ENCODE data around the gene S100A9.

DNA sequence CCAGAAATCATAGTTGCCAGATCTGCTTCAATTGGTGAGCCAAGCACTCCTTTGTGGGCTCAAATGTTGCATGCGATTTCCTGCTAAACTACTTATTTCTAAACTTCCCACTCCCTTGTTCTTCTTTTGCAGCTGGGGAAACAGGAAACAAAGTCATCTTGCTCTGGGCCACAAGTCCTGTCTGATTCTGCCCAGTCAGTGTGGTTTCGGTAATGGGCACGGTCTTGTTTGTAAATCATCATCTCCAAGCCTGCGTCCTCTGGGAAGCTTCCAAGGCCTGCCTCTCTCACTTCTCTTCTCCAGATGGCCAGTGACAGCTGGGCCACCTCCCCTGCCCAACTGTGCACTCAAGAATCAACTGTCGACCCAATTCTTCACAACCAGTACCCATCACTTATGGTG, 28.8 kb downstream of the S100A9 start:
- TF ChIP-seq, protein P1, sequence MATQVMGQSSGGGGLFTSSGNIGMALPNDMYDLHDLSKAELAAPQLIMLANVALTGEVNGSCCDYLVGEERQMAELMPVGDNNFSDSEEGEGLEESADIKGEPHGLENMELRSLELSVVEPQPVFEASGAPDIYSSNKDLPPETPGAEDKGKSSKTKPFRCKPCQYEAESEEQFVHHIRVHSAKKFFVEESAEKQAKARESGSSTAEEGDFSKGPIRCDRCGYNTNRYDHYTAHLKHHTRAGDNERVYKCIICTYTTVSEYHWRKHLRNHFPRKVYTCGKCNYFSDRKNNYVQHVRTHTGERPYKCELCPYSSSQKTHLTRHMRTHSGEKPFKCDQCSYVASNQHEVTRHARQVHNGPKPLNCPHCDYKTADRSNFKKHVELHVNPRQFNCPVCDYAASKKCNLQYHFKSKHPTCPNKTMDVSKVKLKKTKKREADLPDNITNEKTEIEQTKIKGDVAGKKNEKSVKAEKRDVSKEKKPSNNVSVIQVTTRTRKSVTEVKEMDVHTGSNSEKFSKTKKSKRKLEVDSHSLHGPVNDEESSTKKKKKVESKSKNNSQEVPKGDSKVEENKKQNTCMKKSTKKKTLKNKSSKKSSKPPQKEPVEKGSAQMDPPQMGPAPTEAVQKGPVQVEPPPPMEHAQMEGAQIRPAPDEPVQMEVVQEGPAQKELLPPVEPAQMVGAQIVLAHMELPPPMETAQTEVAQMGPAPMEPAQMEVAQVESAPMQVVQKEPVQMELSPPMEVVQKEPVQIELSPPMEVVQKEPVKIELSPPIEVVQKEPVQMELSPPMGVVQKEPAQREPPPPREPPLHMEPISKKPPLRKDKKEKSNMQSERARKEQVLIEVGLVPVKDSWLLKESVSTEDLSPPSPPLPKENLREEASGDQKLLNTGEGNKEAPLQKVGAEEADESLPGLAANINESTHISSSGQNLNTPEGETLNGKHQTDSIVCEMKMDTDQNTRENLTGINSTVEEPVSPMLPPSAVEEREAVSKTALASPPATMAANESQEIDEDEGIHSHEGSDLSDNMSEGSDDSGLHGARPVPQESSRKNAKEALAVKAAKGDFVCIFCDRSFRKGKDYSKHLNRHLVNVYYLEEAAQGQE (IDR thresholded peaks at IDR 0.05; ENCODE audit: borderline replicate concordance): no peak
- TF ChIP-seq, protein P2, sequence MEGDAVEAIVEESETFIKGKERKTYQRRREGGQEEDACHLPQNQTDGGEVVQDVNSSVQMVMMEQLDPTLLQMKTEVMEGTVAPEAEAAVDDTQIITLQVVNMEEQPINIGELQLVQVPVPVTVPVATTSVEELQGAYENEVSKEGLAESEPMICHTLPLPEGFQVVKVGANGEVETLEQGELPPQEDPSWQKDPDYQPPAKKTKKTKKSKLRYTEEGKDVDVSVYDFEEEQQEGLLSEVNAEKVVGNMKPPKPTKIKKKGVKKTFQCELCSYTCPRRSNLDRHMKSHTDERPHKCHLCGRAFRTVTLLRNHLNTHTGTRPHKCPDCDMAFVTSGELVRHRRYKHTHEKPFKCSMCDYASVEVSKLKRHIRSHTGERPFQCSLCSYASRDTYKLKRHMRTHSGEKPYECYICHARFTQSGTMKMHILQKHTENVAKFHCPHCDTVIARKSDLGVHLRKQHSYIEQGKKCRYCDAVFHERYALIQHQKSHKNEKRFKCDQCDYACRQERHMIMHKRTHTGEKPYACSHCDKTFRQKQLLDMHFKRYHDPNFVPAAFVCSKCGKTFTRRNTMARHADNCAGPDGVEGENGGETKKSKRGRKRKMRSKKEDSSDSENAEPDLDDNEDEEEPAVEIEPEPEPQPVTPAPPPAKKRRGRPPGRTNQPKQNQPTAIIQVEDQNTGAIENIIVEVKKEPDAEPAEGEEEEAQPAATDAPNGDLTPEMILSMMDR (IDR thresholded peaks at IDR 0.05; ENCODE audit: poor library complexity, severe bottlenecking): no peak
- no peak for TF ChIP-seq EZH2 (IDR thresholded peaks at IDR 0.05; ENCODE audit: borderline replicate concordance, insufficient read depth, low read length, poor library complexity, severe bottlenecking)
- TF ChIP-seq EP300 (conservative IDR thresholded peaks at IDR 0.05; ENCODE audit: poor library complexity, severe bottlenecking): no peak
- no peak for TF ChIP-seq POLR2AphosphoS5 (IDR thresholded peaks at IDR 0.05)
- TF ChIP-seq SMC3 (conservative IDR thresholded peaks at IDR 0.05; ENCODE audit: poor library complexity): no peak

Data from neural cell (in vitro differentiated cells).